Skeletal muscle cell (primary cell): ENCODE results near the gene INO80B.

Source experiments
- DNase-seq: peaks from one replicate; pipeline ENCODE4 v3.0.0-alpha.2; 2010; ENCODE audit warnings: low read depth
- H3K4me3 ChIP-seq: 2 replicates; pipeline ENCODE4 v1.5.1; 2011; ENCODE audit warnings: low read depth, mild to moderate bottlenecking, control low read depth, low read length, moderate library complexity

The INO80B gene

DNA sequence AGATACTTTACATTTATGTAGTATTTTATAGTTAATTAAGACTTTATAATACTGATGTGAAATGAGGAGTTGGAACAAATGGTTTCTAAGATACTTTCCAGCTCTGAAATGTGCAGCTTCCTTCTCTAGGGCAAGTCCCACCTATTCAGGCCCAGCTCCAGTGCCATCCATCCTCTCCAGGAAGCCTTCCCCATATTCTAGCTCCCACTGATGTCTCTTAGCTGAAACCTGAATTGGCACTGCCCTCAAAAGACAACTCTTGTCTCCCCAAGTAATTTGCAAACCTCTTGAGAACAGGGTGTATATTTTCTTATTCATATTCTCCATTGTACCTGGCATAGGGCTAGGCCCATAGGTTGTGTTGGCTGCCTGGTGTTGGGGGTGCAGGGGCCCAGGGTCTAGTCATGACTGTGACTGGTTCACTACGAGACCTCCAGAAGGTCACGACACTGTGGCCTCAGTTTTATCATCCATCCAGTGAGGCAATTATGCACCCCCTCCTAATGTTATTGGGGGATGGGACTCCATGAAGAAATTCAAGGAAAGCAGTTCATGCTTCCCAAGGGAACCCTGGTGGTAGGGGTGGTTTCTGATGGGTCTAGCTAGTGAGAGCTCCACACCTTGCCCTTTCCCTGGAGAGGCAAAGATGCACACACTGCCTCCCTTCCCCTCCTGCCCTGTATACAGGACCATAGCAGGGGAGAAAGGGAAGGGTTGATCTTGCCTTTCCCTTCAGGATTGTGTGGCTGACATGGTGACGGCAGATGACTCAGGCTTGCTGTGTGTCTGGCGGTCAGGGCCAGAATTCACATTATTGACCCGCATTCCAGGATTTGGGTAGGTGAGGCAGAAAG is 30.5 kb upstream of the INO80B start:
- no peak overlapping the region for H3K4me3 ChIP-seq
- DNase-seq = no peak

DNA sequence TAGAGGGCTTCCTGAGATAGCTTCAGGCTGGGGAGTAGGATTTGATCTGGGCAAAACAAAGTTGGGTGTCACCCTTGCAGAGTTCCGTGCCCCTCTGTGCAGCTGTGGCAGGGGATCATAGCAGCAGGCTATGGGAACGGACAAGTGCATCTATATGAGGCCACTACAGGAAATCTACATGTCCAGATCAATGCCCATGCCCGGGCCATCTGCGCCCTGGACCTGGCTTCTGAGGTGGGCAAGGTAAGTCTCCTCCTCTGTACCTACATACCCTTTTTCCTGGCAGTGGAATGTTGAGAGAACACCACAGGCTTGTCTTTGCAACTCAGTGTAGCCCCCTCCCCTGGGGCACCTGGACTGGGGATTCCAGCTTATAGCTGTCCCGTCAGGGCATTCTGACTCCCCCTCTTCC is 29.9 kb upstream of the INO80B start:
- no peak for DNase-seq
- no peak overlapping the region for H3K4me3 ChIP-seq

- H3K4me3 ChIP-seq = no peak overlapping the region
- no peak for DNase-seq
Measured at GRCh38 chr2:74425523-74425922, 29.4 kb upstream of the INO80B start.

GRCh38 chr2:74426181-74426758 is 28.6 kb upstream of the INO80B start:
- DNase-seq = no peak
- H3K4me3 ChIP-seq = no peak overlapping the region

- H3K4me3 ChIP-seq = no peak overlapping the region
- DNase-seq = no peak
Measured at GRCh38 chr2:74427551-74427950, 27.3 kb upstream of the INO80B start.

DNA sequence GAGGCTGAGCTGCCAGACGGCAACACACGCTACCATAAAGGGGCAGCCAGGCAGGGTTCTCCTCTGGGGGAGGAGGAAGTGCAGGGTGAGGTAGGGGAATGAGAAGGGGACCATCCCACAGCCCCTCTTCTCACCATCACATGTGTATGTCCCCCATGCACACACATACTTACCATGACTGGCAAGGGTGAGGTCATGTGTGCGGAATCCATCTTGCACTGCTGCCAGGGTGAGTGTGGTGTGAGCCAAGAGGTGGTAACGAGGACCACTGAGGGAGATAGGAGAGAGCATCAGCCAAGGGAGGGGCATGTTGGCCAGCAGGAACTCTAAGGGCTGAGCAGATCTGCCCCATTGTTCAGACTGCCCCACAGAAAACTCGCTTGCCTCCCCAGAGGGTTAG is 26.2 kb upstream of the INO80B start:
- DNase-seq = no peak
- no peak overlapping the region for H3K4me3 ChIP-seq

- H3K4me3 ChIP-seq = no peak overlapping the region
- DNase-seq = no peak
Measured at GRCh38 chr2:74429487-74430451, 25.1 kb upstream of the INO80B start.

DNA sequence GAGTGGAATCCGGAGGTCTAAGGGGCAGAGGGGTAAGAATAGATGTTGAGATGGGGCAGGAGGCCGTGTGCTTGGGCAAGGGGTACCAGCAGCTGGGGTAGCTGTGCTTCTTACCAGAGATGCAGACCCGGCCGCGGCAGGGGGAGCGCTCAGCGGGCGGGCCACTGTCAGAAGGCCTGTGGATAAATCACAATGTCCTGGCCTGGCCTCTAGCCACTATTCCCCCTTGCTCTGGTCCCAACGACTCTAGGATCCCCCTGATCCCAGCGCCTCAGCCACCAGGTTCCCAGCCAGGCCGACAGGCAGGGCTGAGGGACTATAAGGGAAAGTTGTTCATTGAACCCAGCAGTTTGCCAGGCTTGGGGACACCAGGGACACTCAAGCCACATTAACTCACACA is 24.4 kb upstream of the INO80B start:
- no peak overlapping the region for H3K4me3 ChIP-seq
- no peak for DNase-seq

- H3K4me3 ChIP-seq = no peak overlapping the region
- no peak for DNase-seq
Measured at GRCh38 chr2:74436111-74436805, 18.6 kb upstream of the INO80B start.

DNA sequence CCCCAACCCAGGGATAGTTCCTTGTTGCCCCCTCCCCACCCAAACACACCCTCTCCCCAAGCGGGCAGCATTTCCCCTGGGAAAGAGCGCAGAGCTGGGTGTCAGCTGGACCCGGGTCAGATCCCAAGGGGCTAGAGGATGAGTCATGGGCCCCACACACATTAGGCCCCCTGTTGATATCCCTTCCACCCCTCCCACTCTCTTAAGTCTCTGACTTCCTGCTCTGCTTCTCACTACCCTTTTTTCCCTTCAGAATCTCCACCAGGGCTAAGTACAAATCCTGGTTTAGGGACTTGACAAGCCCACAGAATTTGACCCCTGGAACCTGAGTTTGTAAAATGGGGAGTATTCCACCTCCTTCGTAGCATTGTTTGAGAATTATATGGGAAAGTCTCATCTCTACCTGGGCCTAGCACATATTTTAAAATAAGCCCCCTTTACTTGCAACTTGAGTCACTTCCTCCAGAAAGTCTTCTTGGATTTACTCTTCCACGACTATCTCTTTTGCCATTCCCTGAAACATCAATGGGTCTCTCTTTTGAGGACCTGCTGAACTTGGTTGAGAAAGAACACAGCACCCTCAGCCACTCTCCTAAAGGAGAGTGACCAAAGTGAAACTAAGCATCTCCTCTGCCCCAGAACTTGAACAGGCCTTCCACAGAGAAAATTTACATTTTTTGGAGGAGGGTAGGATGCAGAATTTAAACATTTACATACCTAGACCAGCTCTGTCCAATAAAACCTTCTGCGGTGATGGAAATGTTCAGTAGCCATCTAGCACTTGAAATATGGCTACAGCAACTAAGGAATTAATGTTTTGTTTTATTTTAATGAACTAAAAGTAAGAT is 17.8 kb upstream of the INO80B start:
- DNase-seq = no peak
- H3K4me3 ChIP-seq = no peak overlapping the region

DNA sequence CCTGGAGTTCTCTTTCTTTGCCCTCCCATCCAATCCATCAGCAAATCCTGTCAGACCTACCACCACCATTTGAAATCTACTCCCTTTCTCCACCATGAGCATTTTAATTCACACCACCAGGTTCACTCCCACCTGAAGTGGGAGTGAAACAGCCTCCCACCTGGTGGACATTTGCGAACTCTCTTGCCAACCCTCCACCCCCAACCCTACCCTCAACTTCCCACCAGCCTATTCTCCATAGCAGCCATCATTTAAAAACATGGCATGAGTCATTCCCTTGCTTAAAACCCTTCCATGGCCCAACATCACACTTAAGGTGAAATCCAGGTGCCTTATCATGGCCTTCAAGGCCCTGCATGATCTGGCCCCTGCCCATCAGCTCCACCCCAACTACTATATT is 16.6 kb upstream of the INO80B start:
- H3K4me3 ChIP-seq = peak overlapping the region; percentile 20
- DNase-seq = no peak

DNA sequence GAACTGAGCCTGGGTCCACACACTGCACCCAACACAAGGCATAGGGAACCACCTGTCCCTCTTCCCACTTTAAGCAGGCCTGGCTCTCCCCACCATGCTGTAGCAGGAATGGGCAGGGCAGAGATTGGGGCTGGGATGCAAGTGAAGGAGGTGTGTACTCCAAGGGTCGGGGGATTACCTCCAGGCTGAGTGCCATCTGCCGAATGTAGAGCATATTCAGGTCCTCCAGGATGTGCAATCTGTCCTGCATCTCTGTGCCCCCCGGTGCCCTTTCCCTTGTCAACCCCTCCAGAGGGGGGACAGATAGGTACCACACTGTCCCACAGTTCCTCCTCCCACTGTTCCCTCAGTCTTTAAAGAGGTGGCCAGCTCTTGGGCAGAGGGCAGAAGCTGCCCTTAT is 15.5 kb upstream of the INO80B start:
- DNase-seq = no peak
- peak overlapping the region; percentile 61 for H3K4me3 ChIP-seq

GRCh38 chr2:74439803-74440377 is 15.0 kb upstream of the INO80B start:
- peak overlapping the region; percentile 61 for H3K4me3 ChIP-seq
- peak; percentile 52 for DNase-seq

GRCh38 chr2:74440378-74441169 is 14.3 kb upstream of the INO80B start:
- peak overlapping the region; percentile 61 for H3K4me3 ChIP-seq
- peak; percentile 41 for DNase-seq

GRCh38 chr2:74441170-74441689 is 13.7 kb upstream of the INO80B start:
- DNase-seq = no peak
- H3K4me3 ChIP-seq = no peak overlapping the region

DNA sequence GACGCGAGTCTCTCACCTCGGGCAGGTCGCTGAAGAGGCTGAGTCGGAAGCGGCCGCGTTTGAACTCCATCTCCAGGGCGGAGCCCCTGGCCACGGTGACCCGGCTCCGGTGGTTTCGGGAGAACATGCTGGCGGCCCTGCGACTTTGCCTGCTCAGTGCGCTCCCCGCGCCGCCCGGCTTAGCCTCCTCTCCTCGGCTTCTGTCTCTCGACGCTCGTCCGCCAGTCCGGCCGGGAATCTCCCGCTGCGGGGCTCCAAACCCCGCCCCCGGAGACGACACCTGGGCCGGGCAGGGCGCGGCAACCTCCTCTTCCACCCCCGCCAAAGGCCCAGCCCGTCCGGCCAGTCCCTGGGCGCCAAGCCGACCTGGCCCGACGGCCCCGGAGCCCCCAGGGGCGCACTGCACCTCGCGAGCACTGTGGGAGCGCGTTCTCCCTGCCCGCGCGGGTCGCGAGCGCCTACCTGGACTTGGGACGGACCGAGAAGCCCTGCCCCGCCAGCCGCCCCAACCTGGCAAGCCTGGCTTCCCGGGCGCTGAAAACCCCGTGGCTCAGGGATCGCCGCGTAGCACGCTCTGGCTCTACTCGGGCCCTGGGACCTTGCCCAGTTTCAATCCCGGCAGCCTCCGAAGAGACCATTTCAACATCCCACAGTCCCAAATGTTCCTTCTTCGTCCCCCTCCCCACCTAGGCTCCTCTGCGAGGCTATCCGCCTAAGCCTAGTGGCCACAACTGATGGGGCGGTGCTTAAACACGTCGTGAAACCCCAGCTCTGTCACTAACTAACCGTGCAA is 13.0 kb upstream of the INO80B start, which contains the start of gene RTKN:
RTKN (minus strand) TSS at position 248 of the 793 bp plus-strand sequence; CDS start at position 127, 121 bp downstream.
- H3K4me3 ChIP-seq = peak within 1 kb of the TSS; percentile 61
- no peak for DNase-seq
